IMR-90 (cell line): ENCODE data around the gene ZNF579. TPM values are rescaled to one million over a fixed set of nuclear protein-coding genes. Genes with fewer than 3 reads are reported as not detected.

Experiments
- ATAC-seq: fragments of 200-7000 bp; cut with Tn5 transposase; 2 replicates; pipeline ENCODE4 v1.9.1; 2020; ENCODE audit warnings: low read depth, mild to moderate bottlenecking, moderate library complexity
- BruUV-seq: library from RNA; stranded (reverse); fragments of 400-500 nt; replicated peaks from 2 replicates; lab custom pipeline; 2021; lab: Mats Ljungman, UMichigan
- CTCF ChIA-PET: fragments of 300-600 bp; formaldehyde crosslinking; extraction: SDS; loops from one replicate; lab custom pipeline; 2021; ENCODE audit warnings: antibody characterized with exemption; lab: Yijun Ruan, JAX
- POLR2A ChIA-PET: fragments of 300-600 bp; sonication (Branson Sonifier 250); formaldehyde crosslinking; loops from one replicate; lab custom pipeline; 2022; ENCODE audit warnings: antibody characterized with exemption; ENCODE audit not compliant: unreplicated experiment; lab: Charles Lee
- DNase-seq: peaks from one replicate; pipeline ENCODE4 v3.0.0; 2013
- H2AFZ ChIP-seq: replicated peaks from 2 replicates; pipeline ENCODE3; 2013; ENCODE audit warnings: low read length, mild to moderate bottlenecking; ENCODE audit not compliant: poor library complexity
- H2AK5ac ChIP-seq: 2 replicates; pipeline ENCODE4 v1.6.1; 2013; ENCODE audit warnings: low read depth, low read length, inconsistent platforms
- H2AK9ac ChIP-seq: replicated peaks from 2 replicates; pipeline ENCODE3; 2013; ENCODE audit warnings: mild to moderate bottlenecking, low read depth, low read length, moderate library complexity; ENCODE audit not compliant: poor library complexity
- H2BK120ac ChIP-seq: 2 replicates; pipeline ENCODE4 v1.6.1; 2013; ENCODE audit warnings: low read depth, low read length, inconsistent platforms
- H2BK15ac ChIP-seq: 3 replicates; pipeline ENCODE4 v1.6.1; 2013; ENCODE audit warnings: low read depth, low read length, inconsistent platforms
- H2BK20ac ChIP-seq: 2 replicates; pipeline ENCODE4 v1.6.1; 2013; ENCODE audit warnings: low read depth, mild to moderate bottlenecking, inconsistent platforms, low read length, moderate library complexity
- H2BK5ac ChIP-seq: 2 replicates; pipeline ENCODE4 v1.6.1; 2013; ENCODE audit warnings: mild to moderate bottlenecking, low read depth, low read length, inconsistent platforms; ENCODE audit not compliant: poor library complexity, severe bottlenecking
- H3K14ac ChIP-seq: replicated peaks from 2 replicates; pipeline ENCODE4 v1.6.1; 2013; ENCODE audit warnings: low read depth, low read length, inconsistent platforms
- H3K18ac ChIP-seq: 2 replicates; pipeline ENCODE4 v1.6.1; 2013; ENCODE audit warnings: low read depth, low read length, control low read depth
- H3K23ac ChIP-seq: 2 replicates; pipeline ENCODE4 v1.6.1; 2013; ENCODE audit warnings: low read depth, low read length, inconsistent platforms
- H3K27ac ChIP-seq: 2 replicates; pipeline ENCODE4 v1.5.1; 2013; ENCODE audit warnings: mild to moderate bottlenecking, control low read depth, low read length; ENCODE audit not compliant: insufficient read depth
- H3K27me3 ChIP-seq: 2 replicates; pipeline ENCODE4 v1.6.1; 2013; ENCODE audit warnings: low read length; ENCODE audit not compliant: control insufficient read depth, insufficient read depth
- H3K36me3 ChIP-seq: 2 replicates; pipeline ENCODE4 v1.6.1; 2013; ENCODE audit warnings: low read length, mixed read lengths; ENCODE audit not compliant: control insufficient read depth, insufficient read depth
- H3K4ac ChIP-seq: 2 replicates; pipeline ENCODE4 v1.6.1; 2013; ENCODE audit warnings: low read depth, low read length, inconsistent platforms
- H3K4me1 ChIP-seq: 2 replicates; pipeline ENCODE4 v1.6.1; 2013; ENCODE audit warnings: low read length, mixed read lengths; ENCODE audit not compliant: control insufficient read depth, insufficient read depth
- H3K4me2 ChIP-seq: 2 replicates; pipeline ENCODE4 v1.6.1; 2013; ENCODE audit warnings: low read depth, mild to moderate bottlenecking, control low read depth, low read length, moderate library complexity
- H3K4me3 ChIP-seq: 2 replicates; pipeline ENCODE4 v1.5.1; 2013; ENCODE audit warnings: low read depth, mild to moderate bottlenecking, control low read depth, low read length, moderate library complexity; ENCODE audit not compliant: insufficient read depth
- H3K56ac ChIP-seq: 2 replicates; pipeline ENCODE4 v1.6.1; 2013; ENCODE audit warnings: low read length, inconsistent platforms; ENCODE audit not compliant: insufficient read depth; ENCODE audit errors: extremely low read depth
- H3K79me1 ChIP-seq, 2 experiments: 2 replicates each; pipeline ENCODE4 v1.6.1; 2013; ENCODE audit warnings: low read length in 2 of 2, inconsistent platforms in 1 of 2, low read depth in 1 of 2
- H3K9ac ChIP-seq: 2 replicates; pipeline ENCODE4 v1.6.1; 2013; ENCODE audit warnings: low read depth, low read length, control low read depth
- H3K9me1 ChIP-seq: 2 replicates; pipeline ENCODE4 v1.6.1; 2013; ENCODE audit warnings: low read length, inconsistent platforms; ENCODE audit not compliant: insufficient read depth
- H3K9me3 ChIP-seq: 2 replicates; pipeline ENCODE4 v1.6.1; 2013; ENCODE audit warnings: low read length; ENCODE audit not compliant: control insufficient read depth, insufficient read depth
- H4K20me1 ChIP-seq: 2 replicates; pipeline ENCODE4 v1.6.1; 2013; ENCODE audit warnings: low read length, inconsistent platforms; ENCODE audit not compliant: insufficient read depth
- H4K5ac ChIP-seq: 2 replicates; pipeline ENCODE4 v1.6.1; 2013; ENCODE audit warnings: mild to moderate bottlenecking, low read depth, low read length, control low read depth
- H4K8ac ChIP-seq, 2 experiments: 2 replicates each; pipeline ENCODE4 v1.6.1; 2013; ENCODE audit warnings: low read depth in 2 of 2, low read length in 2 of 2, control low read depth in 1 of 2, inconsistent platforms in 1 of 2
- H4K91ac ChIP-seq: 2 replicates; pipeline ENCODE4 v1.6.1; 2013; ENCODE audit warnings: low read depth, low read length, inconsistent platforms; ENCODE audit not compliant: insufficient read depth
- BHLHE40 ChIP-seq: fragments of 150-350 bp; IDR thresholded peaks from 2 replicates; pipeline ENCODE4 v1.6.1; 2016; ENCODE audit warnings: mild to moderate bottlenecking, low read depth, low read length
- CHD1 ChIP-seq: IDR thresholded peaks from 2 replicates; pipeline ENCODE4 v1.6.1; 2012; ENCODE audit warnings: low read depth, low read length, improper control_type of control experiment
- CTCF ChIP-seq: conservative IDR thresholded peaks from 2 replicates; pipeline ENCODE4 v1.5.1; 2012; ENCODE audit warnings: mild to moderate bottlenecking, low read depth, low read length, improper control_type of control experiment
- ELK1 ChIP-seq: fragments of 150-350 bp; IDR thresholded peaks from 2 replicates; pipeline ENCODE4 v1.6.1; 2016; ENCODE audit warnings: low read depth, mild to moderate bottlenecking, low read length, moderate library complexity, borderline replicate concordance
- FOS ChIP-seq: fragments of 150-350 bp; IDR thresholded peaks from 2 replicates; pipeline ENCODE4 v1.6.1; 2016; ENCODE audit warnings: low read depth, low read length
- MAFK ChIP-seq: IDR thresholded peaks from 2 replicates; pipeline ENCODE4 v1.6.1; 2012; ENCODE audit warnings: low read depth, low read length, improper control_type of control experiment
- MAZ ChIP-seq: IDR thresholded peaks from 2 replicates; pipeline ENCODE4 v1.6.1; 2012; ENCODE audit warnings: low read depth, mild to moderate bottlenecking, low read length, improper control_type of control experiment, moderate library complexity, borderline replicate concordance
- NFE2L2 ChIP-seq: fragments of 150-350 bp; IDR thresholded peaks from 2 replicates; pipeline ENCODE4 v1.6.1; 2016; ENCODE audit warnings: low read depth, mild to moderate bottlenecking, low read length
- POLR2A ChIP-seq: IDR thresholded peaks from 2 replicates; pipeline ENCODE4 v1.6.1; 2012; ENCODE audit warnings: mild to moderate bottlenecking, low read depth, low read length
- RAD21 ChIP-seq: IDR thresholded peaks from 2 replicates; pipeline ENCODE4 v1.6.1; 2012; ENCODE audit warnings: low read length, improper control_type of control experiment
- RCOR1 ChIP-seq: IDR thresholded peaks from 2 replicates; pipeline ENCODE4 v1.6.1; 2012; ENCODE audit warnings: mild to moderate bottlenecking, low read length, improper control_type of control experiment; ENCODE audit not compliant: insufficient replicate concordance
- SMC3 ChIP-seq: fragments of 150-350 bp; IDR thresholded peaks from 2 replicates; pipeline ENCODE4 v1.6.1; 2016; ENCODE audit warnings: low read depth, mild to moderate bottlenecking, antibody characterized with exemption, low read length, moderate library complexity
- USF2 ChIP-seq: fragments of 150-350 bp; IDR thresholded peaks from 2 replicates; pipeline ENCODE4 v1.6.1; 2017; ENCODE audit warnings: mild to moderate bottlenecking, antibody characterized with exemption, low read length, low read depth
- WGBS, 2 experiments: methylation state at CpG; one replicate each; pipeline versions ENCODE4 v1.1.5 to v1.1.7; 2013; ENCODE audit warnings: missing lambda C conversion rate in 2 of 2; ENCODE audit not compliant: insufficient read length in 1 of 2; ENCODE audit errors: extremely low coverage in 2 of 2; 5-methylcytosine and 5-hydroxymethylcytosine counted together
- dilution Hi-C: fragments of 300-500 bp; cut with HindIII; formaldehyde crosslinking; loops from one replicate; pipeline ENCODE4 v1.14.3; 2018; ENCODE audit warnings: low sequenced_read_pairs; ENCODE audit not compliant: unreplicated experiment
- in situ Hi-C: fragments of 300-500 bp; cut with MboI; formaldehyde crosslinking; loops from 3 replicates; pipeline ENCODE4 v1.14.3; 2019; ENCODE audit warnings: low sequenced_read_pairs, inconsistent platforms, mixed read lengths
- intact Hi-C: fragments of 100-400 bp; cut with micrococcal nuclease; formaldehyde crosslinking; loops from 2 replicates; pipeline ENCODE4 v1.10.0; 2022
- polyA plus RNA-seq, 3 experiments: library from polyadenylated mRNA; depleted of rRNA; stranded (reverse); fragments of >200 nt; gene quantifications; 2 replicates each; pipeline ENCODE4 v1.2.3, GENCODE V29; 2012; ENCODE audit warnings: low replicate concordance in 1 of 3
- total RNA-seq: library from RNA; depleted of rRNA; stranded (reverse); fragments of >200 nt; gene quantifications from 2 replicates; pipeline ENCODE4 v1.2.3, GENCODE V29; 2012

Gene ZNF579
- total and polyA plus RNA-seq, 2 of the 4 experiments (the other 2 are of a cell fraction) = 0.54 to 9.0 TPM

- Histone ChIP-seq H3K9me3 (no peaks in the 10 kb centered on the region), H3K14ac (no peak overlapping the region), H2AFZ (peak overlapping the region; percentile 33), H3K9ac (no peak overlapping the region), H2BK15ac (no peak overlapping the region), H3K4ac (no peak overlapping the region), H2AK5ac (no peak overlapping the region), H3K4me2 (no peak overlapping the region), H2BK120ac (no peak overlapping the region), H3K9me1 (peaks cover 9% of the 10 kb centered on the region), H3K56ac (no peak overlapping the region), H3K79me1 (no peaks in the 10 kb centered on the region; a peak in 1 of 4 replicates), H3K23ac (no peak overlapping the region), H2BK20ac (no peak overlapping the region), H3K36me3 (no peaks in the 10 kb centered on the region), H4K5ac (no peak overlapping the region), H4K20me1 (no peaks in the 10 kb centered on the region), H3K27ac (no peak overlapping the region), H3K4me3 (no peak overlapping the region), H4K8ac (no peak overlapping the region), H4K91ac (no peak overlapping the region), H3K18ac (no peak overlapping the region), H2AK9ac (no peak overlapping the region), H3K27me3 (no peaks in the 10 kb centered on the region; the same call in 1 of the 2 replicates), H3K4me1 (peaks cover 14% of the 10 kb centered on the region), H2BK5ac (no peak overlapping the region)
- intact Hi-C loops = no loop called here
- WGBS, 2 experiments = 80% methylated on average over 1 of the region's 8 CpGs; no CpG with 5 or more reads in 1 of the 2 experiments
- TF ChIP-seq SMC3 (no peak), RCOR1 (no peak), MAZ (no peak), NFE2L2 (no peak), CTCF (no peak), ELK1 (no peak), CHD1 (no peak), BHLHE40 (no peak), POLR2A (no peak), FOS (no peak), RAD21 (no peak), MAFK (no peak), USF2 (no peak)
- POLR2A ChIA-PET = no interaction called here
- no peak for ATAC-seq
- no peak for DNase-seq
- no TSS peak for BruUV-seq
- in situ Hi-C loops = no loop called here
- dilution Hi-C loops = no loop called here
- CTCF ChIA-PET = no interaction called here
These were observed 25.9 kb downstream of the ZNF579 start for GRCh38 chr19:55554741-55555152.
